NK-92 (cell line): ENCODE data around the gene AFF3.
"Not testable (repeated sequence)": the region's sequence is repeated elsewhere in the genome, so short reads cannot be mapped to it uniquely, and the experiment has no call there.

ENCODE experiments used
- DNase-seq: peaks from one replicate; lab custom pipeline; 2025; ENCODE audit not compliant: unreplicated experiment; lab: John Stamatoyannopoulos, UW

The AFF3 gene

DNA sequence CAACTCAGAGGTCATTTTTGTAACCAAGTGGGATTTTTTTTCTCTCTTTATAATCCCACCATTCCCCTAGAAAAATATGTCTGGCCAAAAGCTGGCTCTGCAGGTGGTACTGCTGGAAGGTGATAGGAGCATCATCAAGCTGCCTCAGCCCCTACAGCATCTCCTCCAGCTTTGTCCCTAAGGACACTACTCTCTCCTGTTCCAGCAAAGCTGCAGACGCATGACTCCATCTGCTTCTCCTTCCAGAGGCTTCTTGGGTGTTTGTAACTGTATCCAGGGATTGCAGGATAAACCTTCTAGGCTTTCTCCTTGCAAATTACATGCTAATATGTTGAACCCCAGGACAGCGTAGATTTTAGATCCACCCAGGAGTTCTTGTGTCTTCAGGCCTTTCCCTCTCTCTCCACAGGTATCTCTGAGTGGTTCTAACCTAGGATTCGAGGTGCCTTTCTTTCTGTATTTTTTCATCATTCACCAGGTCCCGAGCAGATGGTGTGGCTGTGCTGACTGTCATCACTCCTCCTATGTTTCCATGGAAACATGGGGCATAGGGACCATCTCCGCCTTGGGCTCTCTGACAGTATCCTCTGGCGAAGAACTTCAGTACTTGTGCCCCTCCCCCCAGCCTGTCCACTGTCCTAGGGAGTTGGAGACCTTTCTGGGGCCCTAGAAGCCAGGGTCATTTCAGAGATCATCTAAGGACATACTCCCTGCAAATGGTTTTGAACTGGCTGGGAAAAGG lies 34.3 kb downstream of the AFF3 start:
- no peak for DNase-seq

GRCh38 chr2:100107440-100107839 lies 35.0 kb downstream of the AFF3 start:
- DNase-seq, result no peak

GRCh38 chr2:100106460-100106859 lies 35.9 kb downstream of the AFF3 start:
- DNase-seq, result no peak

DNA sequence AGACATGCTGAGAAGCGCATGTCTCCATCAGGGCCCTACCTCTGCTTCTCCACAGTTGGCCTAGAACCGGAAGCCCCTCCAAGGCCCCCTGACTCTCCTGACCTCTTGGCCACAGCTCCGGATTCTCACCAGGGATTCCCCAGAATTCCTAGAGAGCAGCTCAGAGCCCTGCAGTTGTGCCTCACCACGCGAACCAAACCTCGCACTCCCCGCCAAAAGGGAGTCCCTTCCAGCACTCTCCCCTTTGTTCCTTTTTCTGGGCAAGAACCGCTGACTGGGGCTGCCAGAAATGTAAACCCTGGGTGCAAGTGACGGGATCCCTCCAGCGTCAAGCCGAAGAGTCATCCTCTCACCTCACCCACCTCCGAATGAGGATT lies 36.7 kb downstream of the AFF3 start:
- DNase-seq, result no peak

DNA sequence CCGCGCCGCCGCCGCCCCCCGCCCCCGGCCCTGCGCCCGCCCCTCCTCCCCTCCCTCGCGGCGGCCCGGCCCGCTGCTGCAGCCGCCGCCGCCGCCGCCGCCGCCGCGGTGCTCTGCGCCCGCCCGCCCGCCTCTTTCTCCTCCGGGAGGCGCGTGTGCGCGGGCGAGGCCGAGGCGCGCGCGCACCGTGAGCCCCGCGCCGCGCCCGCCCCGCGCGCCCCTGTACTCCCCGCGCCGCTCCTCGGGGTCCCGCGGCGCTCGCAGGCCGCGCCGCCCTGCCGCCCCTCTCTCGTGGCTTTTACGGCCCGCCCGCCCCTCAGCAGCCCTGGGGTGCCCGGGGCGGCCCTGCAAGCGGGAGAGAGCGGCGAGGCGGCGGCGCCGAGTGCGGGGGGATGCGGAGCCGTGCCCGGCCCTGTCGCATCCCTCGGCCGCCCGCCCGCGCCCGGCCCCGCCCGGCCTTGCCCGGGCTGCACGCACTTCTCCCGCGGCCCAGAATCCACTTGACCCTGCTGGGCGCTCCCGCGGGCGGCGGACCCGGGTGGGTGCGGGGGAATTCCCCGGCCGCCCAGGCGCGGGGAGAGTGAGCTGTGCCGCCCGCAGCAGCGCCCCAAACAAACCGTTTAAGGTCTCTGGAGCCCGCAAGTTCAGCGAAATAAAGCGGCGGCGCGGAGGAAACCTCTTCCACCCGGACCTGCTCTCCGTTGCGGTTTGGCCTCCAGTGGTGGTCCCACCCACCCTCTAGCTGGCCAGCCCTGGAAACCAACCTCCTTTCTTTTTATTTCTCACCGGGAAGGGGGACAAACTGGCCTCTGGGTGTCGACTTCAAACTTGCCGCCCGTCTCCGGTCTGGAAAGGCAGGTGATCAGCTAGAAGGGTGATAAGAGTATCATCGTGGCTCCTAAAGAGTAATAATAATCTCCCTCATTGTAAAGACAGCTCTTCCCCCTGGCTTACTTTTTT lies 37.4 kb downstream of the AFF3 start:
- DNase-seq, result no peak

GRCh38 chr2:100104265-100104664 lies 38.1 kb downstream of the AFF3 start:
- not testable (repeated sequence) for DNase-seq

DNA sequence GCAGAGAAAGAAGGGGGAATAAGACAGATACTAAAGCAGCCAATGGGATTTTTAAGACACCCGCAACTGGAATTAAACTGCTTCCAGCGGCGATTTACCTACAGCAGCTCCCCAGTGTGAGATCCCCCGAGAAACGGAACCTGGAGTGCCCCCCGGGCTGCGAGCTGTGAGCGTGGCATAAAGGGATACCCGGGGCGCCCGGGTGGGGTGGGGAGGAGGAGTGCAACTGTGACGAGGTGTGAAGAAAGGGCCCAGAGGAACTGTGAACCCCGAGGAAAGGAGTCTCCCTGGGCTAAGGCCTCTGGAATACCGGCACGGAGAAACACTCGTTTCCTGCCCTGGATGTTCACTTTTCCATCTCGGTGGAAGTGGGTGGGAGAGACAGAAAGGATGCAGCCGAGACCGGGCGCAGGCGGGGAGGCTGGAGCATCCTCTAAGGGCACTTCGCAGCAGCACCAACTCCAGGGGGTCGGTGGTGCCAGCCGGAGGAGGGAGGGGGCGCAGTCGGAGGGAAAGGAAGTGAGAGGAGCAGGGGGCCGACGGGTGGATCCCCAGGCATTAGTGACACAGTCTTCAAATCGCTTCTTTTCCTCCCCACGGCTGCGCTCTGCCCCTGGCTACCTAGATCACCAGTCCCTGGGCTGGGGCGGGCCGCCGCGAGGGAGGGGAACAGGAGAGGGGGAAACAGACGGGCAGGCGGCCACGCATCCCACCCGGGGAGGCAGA lies 38.7 kb downstream of the AFF3 start:
- DNase-seq, result not testable (repeated sequence)

DNA sequence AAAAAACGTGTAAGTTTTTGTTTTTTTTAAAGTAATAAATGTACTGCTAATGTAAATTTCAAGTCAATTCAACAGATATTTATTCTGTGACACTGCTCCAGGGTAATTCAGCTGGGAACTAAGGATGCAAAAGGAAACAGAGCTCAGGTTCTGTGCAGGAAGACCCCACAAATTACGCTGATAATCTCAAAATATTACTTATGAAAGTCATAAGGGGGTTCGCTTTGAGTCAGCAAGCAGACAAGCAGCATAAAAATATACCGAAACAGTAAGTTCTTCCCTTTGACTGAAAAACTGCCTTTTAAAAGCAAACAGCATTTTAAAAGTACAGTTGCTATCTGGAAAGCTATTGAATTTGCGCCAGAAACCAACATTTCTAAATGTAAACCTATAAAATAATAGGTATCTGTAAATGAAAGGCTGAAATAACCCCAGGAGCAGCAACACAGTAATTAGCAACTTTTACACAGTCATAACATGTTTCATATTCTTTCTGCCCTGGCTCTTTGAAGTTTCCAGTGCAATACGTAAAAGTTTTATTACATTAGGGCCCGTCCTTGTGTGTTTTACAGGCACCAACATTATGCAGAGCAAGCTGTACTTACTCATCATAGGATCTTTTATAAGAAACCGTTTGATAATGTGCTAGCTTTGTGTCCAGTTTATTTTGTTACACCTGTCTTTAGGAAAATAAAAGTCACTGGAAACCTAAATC lies 39.8 kb downstream of the AFF3 start:
- not testable (repeated sequence) for DNase-seq

DNA sequence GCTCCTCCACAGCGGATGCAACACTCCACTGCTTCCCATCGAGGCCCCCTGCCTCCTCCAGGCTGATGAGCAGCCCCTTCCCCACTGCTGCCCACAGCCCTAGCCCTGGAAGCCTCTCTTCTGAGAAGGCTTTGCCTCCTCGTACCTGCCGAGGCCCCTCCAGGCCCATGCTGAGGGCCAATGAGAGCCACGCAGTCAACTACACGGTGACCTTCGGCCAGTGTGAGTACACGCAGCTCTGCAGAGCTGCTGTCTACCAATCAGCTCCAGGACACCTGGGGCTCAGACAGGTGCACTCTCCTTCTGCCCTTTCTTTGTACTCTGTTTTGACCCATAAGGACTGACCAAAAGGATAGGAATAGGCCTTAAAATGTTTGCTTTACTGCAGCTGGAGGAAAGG lies 43.5 kb downstream of the AFF3 start:
- not testable (repeated sequence) for DNase-seq

DNA sequence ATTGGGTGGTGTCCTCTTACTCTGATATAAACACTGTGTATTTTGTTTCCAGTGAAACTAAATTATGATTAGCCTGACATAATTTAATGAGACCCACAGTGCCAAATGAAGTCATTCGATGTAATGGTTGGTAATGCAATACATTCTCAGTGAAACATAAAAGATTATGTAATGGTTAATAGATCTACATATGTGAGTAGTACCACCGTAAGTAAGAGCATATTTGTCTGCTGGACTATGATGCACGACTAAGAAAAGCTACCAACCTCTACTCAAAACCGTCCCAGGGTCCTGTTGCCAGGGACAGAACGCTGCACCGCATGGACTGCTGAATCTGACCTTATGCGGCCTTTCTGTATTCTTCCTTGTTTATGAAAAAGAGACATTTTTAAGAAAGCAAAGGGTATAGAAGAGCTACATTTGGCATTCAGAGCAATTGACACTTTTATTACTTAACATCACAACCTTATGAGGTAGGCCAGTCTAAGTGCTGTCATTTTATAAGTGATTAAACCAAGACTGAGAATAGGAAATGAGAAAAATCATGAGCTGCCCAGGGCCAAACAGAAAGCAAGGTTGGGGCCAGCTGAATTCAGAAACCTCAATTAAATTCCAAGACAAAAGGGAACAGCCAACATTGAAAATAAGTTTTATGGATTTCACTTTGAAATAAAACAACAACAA lies 44.6 kb downstream of the AFF3 start:
- DNase-seq, result not testable (repeated sequence)

- DNase-seq, result not testable (repeated sequence)
Measured at GRCh38 chr2:100095845-100096244, 46.5 kb downstream of the AFF3 start.

GRCh38 chr2:100091807-100092206 lies 50.6 kb downstream of the AFF3 start:
- DNase-seq, result not testable (repeated sequence)

DNA sequence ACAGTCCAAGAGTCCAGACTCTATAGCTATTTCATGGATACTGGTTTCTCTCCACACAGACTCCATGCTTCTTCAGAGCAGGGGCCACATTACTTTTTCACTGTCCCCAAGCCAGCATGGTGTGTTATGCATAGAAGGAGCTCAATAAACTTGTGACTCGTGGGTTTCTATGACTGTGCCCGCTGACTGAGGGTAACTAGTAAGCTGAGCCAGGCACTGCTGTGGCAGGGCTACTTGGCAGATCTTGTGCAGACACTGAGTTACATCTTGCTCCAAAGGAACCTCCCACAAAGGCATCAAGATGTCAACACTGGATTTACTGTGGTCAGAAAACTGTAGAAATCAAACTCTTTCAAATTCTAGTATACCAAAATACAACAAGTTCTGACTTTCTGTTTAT lies 56.6 kb downstream of the AFF3 start:
- DNase-seq, result not testable (repeated sequence)

- not testable (repeated sequence) for DNase-seq
Measured at GRCh38 chr2:100083421-100084216, 58.8 kb downstream of the AFF3 start.

GRCh38 chr2:100082302-100082978 lies 60.0 kb downstream of the AFF3 start:
- not testable (repeated sequence) for DNase-seq

DNA sequence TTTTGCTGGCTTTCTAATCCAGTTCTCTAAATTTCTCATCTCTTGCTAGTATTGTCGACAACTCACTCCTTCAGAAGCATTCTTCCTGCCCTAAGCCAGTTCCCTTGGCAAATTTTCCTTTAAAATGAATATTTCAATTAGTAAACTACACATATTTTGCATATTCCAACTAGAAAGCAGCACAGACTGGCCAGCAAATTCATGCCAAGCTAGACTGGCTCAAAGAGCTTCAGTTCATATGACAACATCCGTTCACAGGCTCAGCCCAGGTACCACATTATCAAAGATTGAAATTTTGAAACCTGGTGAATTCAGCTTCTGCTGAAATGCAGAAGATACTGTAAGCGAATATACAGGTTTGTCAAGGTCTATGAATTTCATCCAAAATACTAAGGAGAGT lies 64.5 kb downstream of the AFF3 start:
- no peak for DNase-seq

DNA sequence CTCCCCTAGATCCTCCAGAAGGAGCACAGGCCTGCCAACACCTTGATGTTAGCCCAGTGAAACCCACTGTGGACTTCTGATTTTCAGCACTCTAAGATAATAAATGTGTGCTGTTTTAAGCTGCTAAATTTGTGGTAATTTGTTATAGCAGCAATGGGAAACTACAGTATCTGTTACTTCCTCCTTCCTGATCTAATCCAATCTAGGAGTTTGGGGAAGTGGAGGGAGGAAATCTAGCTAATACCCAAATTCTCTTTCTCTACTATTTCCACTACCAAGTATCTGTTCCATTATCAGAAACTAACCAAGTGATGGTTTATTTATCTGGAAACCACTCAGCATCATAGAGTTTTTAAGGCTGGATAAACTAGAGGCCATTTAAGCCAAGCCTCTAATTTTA lies 64.9 kb downstream of the AFF3 start:
- no peak for DNase-seq

- DNase-seq, result no peak
Measured at GRCh38 chr2:100075532-100075931, 66.9 kb downstream of the AFF3 start.

GRCh38 chr2:100073110-100073509 lies 69.3 kb downstream of the AFF3 start:
- no peak for DNase-seq
